H9 (cell line): ENCODE results near the gene TBL1X. TPM values are rescaled to one million over a fixed set of nuclear protein-coding genes. Genes with fewer than 3 reads are reported as not detected.

Experiments
- DNase-seq: peaks from one replicate; pipeline ENCODE4 v3.0.0-alpha.2; 2017
- H2AFZ ChIP-seq: one replicate; pipeline ENCODE4 v1.6.1; 2013; ENCODE audit warnings: mild to moderate bottlenecking, low read length, control low read depth, moderate library complexity
- H2AK5ac ChIP-seq: 2 replicates; pipeline ENCODE4 v1.6.1; 2013; ENCODE audit warnings: low read length, control low read depth, mixed read lengths; ENCODE audit not compliant: insufficient read length
- H2BK120ac ChIP-seq: one replicate; pipeline ENCODE4 v1.6.1; 2013; ENCODE audit warnings: low read depth, mild to moderate bottlenecking, low read length, control low read depth, inconsistent platforms; ENCODE audit not compliant: poor library complexity, severe bottlenecking
- H2BK12ac ChIP-seq: 2 replicates; pipeline ENCODE4 v1.6.1; 2013; ENCODE audit warnings: low read length, control low read depth, mixed read lengths, low read depth; ENCODE audit not compliant: insufficient read length
- H2BK15ac ChIP-seq: 2 replicates; pipeline ENCODE4 v1.6.1; 2013; ENCODE audit warnings: low read depth, low read length, control low read depth
- H2BK20ac ChIP-seq: one replicate; pipeline ENCODE4 v1.6.1; 2013; ENCODE audit warnings: low read depth, mild to moderate bottlenecking, low read length, control low read depth, inconsistent platforms; ENCODE audit not compliant: poor library complexity, severe bottlenecking
- H2BK5ac ChIP-seq: 2 replicates; pipeline ENCODE4 v1.6.1; 2013; ENCODE audit warnings: low read length, control low read depth, mixed read lengths; ENCODE audit not compliant: insufficient read length
- H3K14ac ChIP-seq: 2 replicates; pipeline ENCODE4 v1.6.1; 2013; ENCODE audit warnings: low read length, control low read depth; ENCODE audit not compliant: insufficient read depth
- H3K18ac ChIP-seq: 2 replicates; pipeline ENCODE4 v1.6.1; 2013; ENCODE audit warnings: low read depth, mild to moderate bottlenecking, mixed read lengths, low read length, control low read depth; ENCODE audit not compliant: insufficient read length
- H3K23ac ChIP-seq: 2 replicates; pipeline ENCODE4 v1.6.1; 2013; ENCODE audit warnings: low read length, control low read depth, mixed read lengths, low read depth; ENCODE audit not compliant: insufficient read length
- H3K23me2 ChIP-seq: 2 replicates; pipeline ENCODE4 v1.6.1; 2013; ENCODE audit warnings: low read depth, mild to moderate bottlenecking, mixed read lengths, low read length, control low read depth; ENCODE audit not compliant: insufficient read length, poor library complexity, severe bottlenecking
- H3K27ac ChIP-seq: 2 replicates; pipeline ENCODE4 v1.5.1; 2013; ENCODE audit warnings: low read length, control low read depth, mixed read lengths, low read depth; ENCODE audit not compliant: insufficient read length
- H3K27me3 ChIP-seq: 2 replicates; pipeline ENCODE4 v1.6.1; 2013; ENCODE audit warnings: low read length, control low read depth, inconsistent platforms; ENCODE audit not compliant: insufficient read depth
- H3K4ac ChIP-seq: 2 replicates; pipeline ENCODE4 v1.6.1; 2013; ENCODE audit warnings: low read depth, mild to moderate bottlenecking, control low read depth, inconsistent platforms, low read length, moderate library complexity
- H3K4me1 ChIP-seq: 2 replicates; pipeline ENCODE4 v1.6.1; 2013; ENCODE audit warnings: low read length, control low read depth, inconsistent platforms; ENCODE audit not compliant: insufficient read depth
- H3K4me2 ChIP-seq: 2 replicates; pipeline ENCODE4 v1.6.1; 2013; ENCODE audit warnings: low read length, control low read depth, mixed read lengths; ENCODE audit not compliant: insufficient read length, insufficient read depth
- H3K56ac ChIP-seq: 2 replicates; pipeline ENCODE4 v1.6.1; 2013; ENCODE audit warnings: low read depth, mild to moderate bottlenecking, mixed read lengths, low read length, control low read depth; ENCODE audit not compliant: insufficient read length
- H3K79me1 ChIP-seq: 2 replicates; pipeline ENCODE4 v1.6.1; 2013; ENCODE audit warnings: low read depth, mild to moderate bottlenecking, moderate library complexity, low read length, control low read depth, inconsistent platforms; ENCODE audit not compliant: insufficient read depth, poor library complexity, severe bottlenecking
- H3K79me2 ChIP-seq: 2 replicates; pipeline ENCODE4 v1.6.1; 2013; ENCODE audit warnings: low read length, control low read depth, inconsistent platforms; ENCODE audit not compliant: insufficient read depth
- H3K9ac ChIP-seq: 2 replicates; pipeline ENCODE4 v1.6.1; 2013; ENCODE audit warnings: low read length, control low read depth, mixed read lengths; ENCODE audit not compliant: insufficient read length; ENCODE audit errors: extremely low read depth
- H3K9me3 ChIP-seq: one replicate; pipeline ENCODE4 v1.6.1; 2013; ENCODE audit warnings: low read depth, low read length, inconsistent platforms; ENCODE audit not compliant: control insufficient read depth
- H3T11ph ChIP-seq: one replicate; pipeline ENCODE4 v1.6.1; 2013; ENCODE audit warnings: mild to moderate bottlenecking, low read length, control low read depth, inconsistent platforms
- H4K20me1 ChIP-seq: one replicate; pipeline ENCODE4 v1.6.1; 2013; ENCODE audit not compliant: control insufficient read depth, insufficient read length, insufficient read depth
- H4K5ac ChIP-seq: 2 replicates; pipeline ENCODE4 v1.6.1; 2013; ENCODE audit warnings: low read depth, mild to moderate bottlenecking, mixed read lengths, low read length, control low read depth; ENCODE audit not compliant: insufficient read length
- H4K8ac ChIP-seq: replicated peaks from 2 replicates; pipeline ENCODE4 v1.6.1; 2013; ENCODE audit warnings: low read length, control low read depth, mixed read lengths, low read depth; ENCODE audit not compliant: insufficient read length
- H4K91ac ChIP-seq: 2 replicates; pipeline ENCODE4 v1.6.1; 2013; ENCODE audit warnings: low read depth, mild to moderate bottlenecking, moderate library complexity, mixed read lengths, low read length, control low read depth; ENCODE audit not compliant: insufficient read length
- H3K27ac Mint-ChIP-seq, 3 experiments: 2 replicates in 2 of 3; 3 replicates in 1 of 3; pipeline ENCODE4 v1.8.0; 2020 to 2021; ENCODE audit warnings: mixed read lengths in 3 of 3, mild to moderate bottlenecking in 1 of 3, moderate library complexity in 1 of 3
- H3K27me3 Mint-ChIP-seq: 2 replicates; pipeline ENCODE4 v1.8.0; 2021; ENCODE audit warnings: low read depth, mild to moderate bottlenecking, moderate library complexity, mixed read lengths
- H3K36me3 Mint-ChIP-seq, 3 experiments: 2 replicates in 2 of 3; 3 replicates in 1 of 3; pipeline ENCODE4 v1.8.0; 2020 to 2021; ENCODE audit warnings: low read depth in 3 of 3, mixed read lengths in 3 of 3; ENCODE audit not compliant: insufficient read depth in 1 of 3
- H3K4me1 Mint-ChIP-seq, 2 experiments: 2 replicates each; pipeline ENCODE4 v1.8.0; 2020; ENCODE audit warnings: mixed read lengths in 2 of 2
- H3K4me3 Mint-ChIP-seq, 2 experiments: 2 replicates in 1 of 2; 3 replicates in 1 of 2; pipeline ENCODE4 v1.8.0; 2020 to 2021; ENCODE audit warnings: mild to moderate bottlenecking in 2 of 2, mixed read lengths in 2 of 2, moderate library complexity in 1 of 2
- H3K9me3 Mint-ChIP-seq, 2 experiments: 2 replicates in 1 of 2; 3 replicates in 1 of 2; pipeline ENCODE4 v1.8.0; 2020; ENCODE audit warnings: mild to moderate bottlenecking in 2 of 2, mixed read lengths in 2 of 2, moderate library complexity in 1 of 2
- WGBS: extraction: QIAGEN DNeasy Blood & Tissue Kit; methylation state at CpG from one replicate; pipeline ENCODE4 v1.1.7; 2013; ENCODE audit warnings: missing lambda C conversion rate, low lambda C conversion rate, mixed read lengths; ENCODE audit not compliant: insufficient read length; ENCODE audit errors: extremely low coverage; 5-methylcytosine and 5-hydroxymethylcytosine counted together
- total RNA-seq: library from RNA; stranded (reverse); gene quantifications from 2 replicates; pipeline ENCODE4 v1.2.1, GENCODE V29; 2021
- TF ChIP-seq, protein P1 (sequence below): fragments of 200-600 bp; sonication (generic); conservative IDR thresholded peaks from 3 replicates; pipeline ENCODE4 v1.8.0; 2021; ENCODE audit warnings: antibody characterized with exemption, mild to moderate bottlenecking

The TBL1X gene
- total RNA-seq, 1 experiment from 2014 or later, result 24.1 TPM

DNA sequence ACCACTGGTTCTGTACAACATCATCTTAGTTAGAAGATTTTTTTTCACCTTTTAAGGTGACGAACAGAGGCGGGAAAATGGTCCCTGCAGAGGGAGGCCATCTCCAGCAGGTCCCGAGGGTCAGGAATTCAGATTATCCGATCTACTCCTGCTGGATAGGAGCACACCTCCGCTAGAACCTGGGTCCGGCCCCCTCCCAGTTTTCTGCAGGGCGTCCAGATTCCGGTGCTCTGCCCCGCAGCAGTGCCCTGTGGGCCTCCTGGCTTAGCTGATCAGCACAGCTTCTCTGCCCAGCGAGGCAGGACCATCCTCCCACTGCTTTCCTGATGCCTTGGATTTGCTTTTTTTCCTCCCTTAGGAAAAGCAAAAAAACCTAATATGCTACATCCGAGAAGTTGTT is 2.3 kb downstream of the TBL1X start:
- H3K4me2 ChIP-seq, result peak overlapping the region; percentile 58
- H3K27me3 Mint-ChIP-seq, result peaks cover 22% of the 10 kb centered on the region

More for the DNA sequence above, 2.3 kb downstream of the TBL1X start:
- H2BK15ac ChIP-seq, result no peak overlapping the region
- no peak overlapping the region for H4K91ac ChIP-seq
- TF ChIP-seq, protein P1, sequence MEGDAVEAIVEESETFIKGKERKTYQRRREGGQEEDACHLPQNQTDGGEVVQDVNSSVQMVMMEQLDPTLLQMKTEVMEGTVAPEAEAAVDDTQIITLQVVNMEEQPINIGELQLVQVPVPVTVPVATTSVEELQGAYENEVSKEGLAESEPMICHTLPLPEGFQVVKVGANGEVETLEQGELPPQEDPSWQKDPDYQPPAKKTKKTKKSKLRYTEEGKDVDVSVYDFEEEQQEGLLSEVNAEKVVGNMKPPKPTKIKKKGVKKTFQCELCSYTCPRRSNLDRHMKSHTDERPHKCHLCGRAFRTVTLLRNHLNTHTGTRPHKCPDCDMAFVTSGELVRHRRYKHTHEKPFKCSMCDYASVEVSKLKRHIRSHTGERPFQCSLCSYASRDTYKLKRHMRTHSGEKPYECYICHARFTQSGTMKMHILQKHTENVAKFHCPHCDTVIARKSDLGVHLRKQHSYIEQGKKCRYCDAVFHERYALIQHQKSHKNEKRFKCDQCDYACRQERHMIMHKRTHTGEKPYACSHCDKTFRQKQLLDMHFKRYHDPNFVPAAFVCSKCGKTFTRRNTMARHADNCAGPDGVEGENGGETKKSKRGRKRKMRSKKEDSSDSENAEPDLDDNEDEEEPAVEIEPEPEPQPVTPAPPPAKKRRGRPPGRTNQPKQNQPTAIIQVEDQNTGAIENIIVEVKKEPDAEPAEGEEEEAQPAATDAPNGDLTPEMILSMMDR, result no peak
- H3K18ac ChIP-seq, result no peak overlapping the region
- no peaks in the 10 kb centered on the region for H4K20me1 ChIP-seq
- H3K56ac ChIP-seq, result no peak overlapping the region
- no peak overlapping the region for H4K5ac ChIP-seq
- H3K23ac ChIP-seq, result no peak overlapping the region
- no peak overlapping the region for H2AFZ ChIP-seq
- H3K36me3 Mint-ChIP-seq, result peaks cover 6 to 28% (median 22%) of the 10 kb centered on the region in 3 experiments
- H3K27me3 ChIP-seq, result no peaks in the 10 kb centered on the region; the same call in 1 of the 2 replicates
- no peak overlapping the region for H3T11ph ChIP-seq
- no peak overlapping the region for H3K27ac Mint-ChIP-seq
- peaks cover 5 to 40% of the 10 kb centered on the region in 2 experiments; a peak in 4 of 5 replicates for H3K9me3 Mint-ChIP-seq
- peak overlapping the region; percentile 22 to 85; a peak in 4 of 5 replicates for H3K4me3 Mint-ChIP-seq
- H2BK5ac ChIP-seq, result no peak overlapping the region
- H2AK5ac ChIP-seq, result no peak overlapping the region
- no peak overlapping the region for H3K9ac ChIP-seq
- no peak overlapping the region for H2BK12ac ChIP-seq
- no peak overlapping the region for H3K14ac ChIP-seq
- H2BK120ac ChIP-seq, result no peak overlapping the region
- H3K27ac ChIP-seq, result no peak overlapping the region
- DNase-seq, result no peak
- peaks cover 4% of the 10 kb centered on the region; the same call in 1 of the 2 replicates for H3K79me2 ChIP-seq
- peaks cover 20% of the 10 kb centered on the region for H3K23me2 ChIP-seq
- H3K79me1 ChIP-seq, result no peaks in the 10 kb centered on the region
- H4K8ac ChIP-seq, result no peak overlapping the region
- no CpG with 5 or more reads among the region's 11 CpGs for WGBS
- H3K4ac ChIP-seq, result no peak overlapping the region
- H2BK20ac ChIP-seq, result no peak overlapping the region
- peaks cover 12% of the 10 kb centered on the region; the same call in 1 of the 2 replicates for H3K4me1 ChIP-seq
- H3K4me1 Mint-ChIP-seq, result peaks cover 15 to 32% of the 10 kb centered on the region in 2 experiments
- H3K9me3 ChIP-seq, result no peaks in the 10 kb centered on the region
